Breast epithelium (tissue), 3 donors: ENCODE data around the gene EXOG.

Experiments
- POLR2A ChIP-seq: fragments of 450-650 bp; IDR thresholded peaks from one replicate; pipeline ENCODE4 v1.6.1; 2016; ENCODE audit warnings: antibody characterized with exemption, mild to moderate bottlenecking, moderate library complexity
- TF ChIP-seq, protein P1 (sequence below), 3 donors: fragments of 450-650 bp; IDR thresholded peaks; one replicate each; pipeline ENCODE4 v1.5.1; 2016 to 2017; ENCODE audit warnings: antibody characterized with exemption in 3 of 3, mild to moderate bottlenecking in 3 of 3, moderate library complexity in 3 of 3

DNA sequence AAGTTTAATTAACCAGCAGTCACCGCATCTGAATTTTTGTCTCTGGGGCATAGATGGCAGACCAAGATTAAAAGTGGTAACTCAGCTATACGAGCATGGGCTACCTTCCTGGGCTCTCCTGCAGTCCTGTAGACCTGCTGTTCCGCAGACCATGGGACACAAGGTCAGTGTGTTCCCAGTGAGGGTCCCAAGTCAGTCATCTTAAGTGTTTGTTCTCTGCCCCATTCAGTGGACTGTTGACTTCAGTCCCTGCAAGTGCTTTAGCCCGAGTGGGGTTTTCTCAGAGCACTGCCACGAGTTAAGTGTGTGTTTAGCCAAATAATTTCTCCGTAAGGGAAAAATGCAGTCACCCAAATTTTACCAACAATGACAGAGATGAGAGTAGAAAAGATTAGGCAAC lies 4.9 kb upstream of the EXOG start:
- TF ChIP-seq, protein P1, sequence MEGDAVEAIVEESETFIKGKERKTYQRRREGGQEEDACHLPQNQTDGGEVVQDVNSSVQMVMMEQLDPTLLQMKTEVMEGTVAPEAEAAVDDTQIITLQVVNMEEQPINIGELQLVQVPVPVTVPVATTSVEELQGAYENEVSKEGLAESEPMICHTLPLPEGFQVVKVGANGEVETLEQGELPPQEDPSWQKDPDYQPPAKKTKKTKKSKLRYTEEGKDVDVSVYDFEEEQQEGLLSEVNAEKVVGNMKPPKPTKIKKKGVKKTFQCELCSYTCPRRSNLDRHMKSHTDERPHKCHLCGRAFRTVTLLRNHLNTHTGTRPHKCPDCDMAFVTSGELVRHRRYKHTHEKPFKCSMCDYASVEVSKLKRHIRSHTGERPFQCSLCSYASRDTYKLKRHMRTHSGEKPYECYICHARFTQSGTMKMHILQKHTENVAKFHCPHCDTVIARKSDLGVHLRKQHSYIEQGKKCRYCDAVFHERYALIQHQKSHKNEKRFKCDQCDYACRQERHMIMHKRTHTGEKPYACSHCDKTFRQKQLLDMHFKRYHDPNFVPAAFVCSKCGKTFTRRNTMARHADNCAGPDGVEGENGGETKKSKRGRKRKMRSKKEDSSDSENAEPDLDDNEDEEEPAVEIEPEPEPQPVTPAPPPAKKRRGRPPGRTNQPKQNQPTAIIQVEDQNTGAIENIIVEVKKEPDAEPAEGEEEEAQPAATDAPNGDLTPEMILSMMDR (IDR thresholded peaks at IDR 0.05), result no peak
- no peak for TF ChIP-seq POLR2A
